GM19468 (cell line): ENCODE results near the gene ASCC2.
"Not testable (repeated sequence)": the region's sequence is repeated elsewhere in the genome, so short reads cannot be mapped to it uniquely, and the experiment has no call there.

Experiments
- ATAC-seq: cut with Tn5 transposase; IDR thresholded peaks from one replicate; pipeline ENCODE4 v1.9.1; 2021; ENCODE audit warnings: mild to moderate bottlenecking, moderate library complexity, moderate number of reproducible peaks; ENCODE audit not compliant: unreplicated experiment; ENCODE audit errors: extremely low read depth

The ASCC2 gene

DNA sequence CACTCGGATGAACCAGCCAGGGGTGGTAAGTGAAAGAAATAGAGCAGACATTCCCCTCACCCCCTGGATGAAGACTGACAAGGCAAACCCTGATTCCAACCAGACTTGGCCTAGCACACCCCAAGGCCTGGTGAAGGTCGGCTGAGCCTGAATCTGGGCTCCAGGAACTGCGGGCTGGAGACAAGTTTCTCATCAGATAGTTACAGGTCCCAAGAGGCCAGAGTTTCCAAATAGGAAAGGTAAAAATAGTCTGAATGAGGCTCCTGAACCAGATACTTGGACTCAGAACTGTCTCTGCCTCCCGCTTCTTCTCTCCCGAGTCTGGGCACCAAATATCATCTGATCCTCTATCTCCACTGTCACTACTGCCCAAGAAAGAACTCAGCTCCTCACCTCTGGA is 79.1 kb downstream of the ASCC2 start:
- no peak for ATAC-seq

DNA sequence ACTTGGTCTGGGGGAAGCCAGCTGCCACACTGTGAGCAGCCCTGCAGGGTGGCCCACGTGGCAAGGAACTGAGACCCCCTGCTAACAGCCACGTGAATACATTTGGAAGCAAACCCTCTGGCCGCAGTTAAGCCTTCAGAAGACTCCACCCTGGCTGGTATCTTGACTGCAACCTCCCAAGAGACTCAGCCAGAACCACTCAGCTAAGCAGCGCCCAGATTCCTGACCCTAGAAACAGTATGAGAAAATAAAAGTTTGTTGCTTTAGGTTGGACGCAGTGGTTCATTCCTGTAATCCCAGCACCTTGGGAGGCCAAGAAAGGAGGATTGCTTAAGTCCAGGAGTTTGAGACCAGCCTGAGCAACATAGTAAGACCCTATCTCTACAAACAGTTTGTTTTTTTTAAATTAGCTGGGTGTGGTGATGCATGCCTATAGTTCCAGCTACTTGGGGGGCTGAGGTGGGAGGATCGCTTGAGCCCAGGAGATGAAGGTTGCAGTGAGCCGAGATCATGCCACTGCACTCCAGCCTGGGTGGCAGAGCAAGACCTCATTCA is 79.9 kb downstream of the ASCC2 start:
- no peak for ATAC-seq

DNA sequence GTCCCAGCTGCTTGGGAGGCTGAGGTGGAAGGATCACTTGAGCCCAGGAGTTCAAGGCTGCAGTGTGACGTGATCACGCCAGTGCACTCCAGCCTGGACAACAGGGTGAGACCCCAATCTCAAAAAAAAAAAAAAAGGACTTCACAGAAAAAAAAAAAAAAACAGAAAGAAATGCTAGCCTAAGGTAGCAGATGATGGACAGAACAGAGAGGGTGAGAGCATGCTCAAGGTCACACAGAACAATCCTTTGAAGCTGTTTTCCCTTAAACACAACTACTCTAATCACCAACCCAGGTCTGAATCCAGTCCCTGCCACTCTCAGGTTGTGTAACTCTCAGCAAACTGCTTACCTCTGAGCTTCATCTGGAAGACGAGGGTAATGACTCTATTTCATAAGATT is 81.0 kb downstream of the ASCC2 start:
- no peak for ATAC-seq

DNA sequence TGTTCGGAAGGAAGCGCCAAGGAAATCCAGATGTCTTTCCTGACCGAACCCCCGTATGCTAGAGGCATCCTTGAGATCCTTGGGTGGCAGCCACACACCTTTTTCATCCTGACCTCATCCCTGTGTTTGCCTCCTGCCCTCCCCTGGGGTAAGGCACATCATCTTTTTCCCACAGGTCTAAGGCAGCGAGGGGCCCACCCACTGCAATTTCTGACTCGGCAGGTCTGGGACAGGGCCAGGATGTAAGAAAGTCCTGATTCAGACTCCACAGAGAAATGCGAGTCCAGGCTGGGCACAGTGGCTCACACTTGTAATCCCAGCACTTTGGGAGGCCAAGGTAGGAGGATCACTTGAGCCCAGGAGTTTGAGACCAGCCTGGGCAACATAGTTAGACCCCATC is 81.7 kb downstream of the ASCC2 start:
- ATAC-seq: no peak

DNA sequence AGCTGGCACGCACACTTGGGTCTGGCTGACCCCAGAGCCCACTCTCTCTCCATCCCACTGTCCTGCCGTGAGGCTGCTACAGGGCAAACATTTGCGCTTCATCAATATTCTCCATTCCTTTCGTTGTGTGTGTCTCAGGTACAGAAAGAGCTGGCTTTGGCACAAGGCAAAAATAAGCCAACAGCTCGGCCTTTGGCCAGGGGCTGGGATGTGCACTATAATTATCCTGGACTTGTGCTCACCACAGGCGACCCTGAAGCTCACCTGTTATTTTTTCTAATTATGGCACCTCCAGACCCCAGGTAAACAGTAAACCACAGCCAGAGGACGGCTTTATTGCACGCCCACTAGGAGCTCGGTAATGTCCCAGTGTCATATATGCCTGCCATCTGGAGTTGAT is 82.2 kb downstream of the ASCC2 start:
- no peak for ATAC-seq

DNA sequence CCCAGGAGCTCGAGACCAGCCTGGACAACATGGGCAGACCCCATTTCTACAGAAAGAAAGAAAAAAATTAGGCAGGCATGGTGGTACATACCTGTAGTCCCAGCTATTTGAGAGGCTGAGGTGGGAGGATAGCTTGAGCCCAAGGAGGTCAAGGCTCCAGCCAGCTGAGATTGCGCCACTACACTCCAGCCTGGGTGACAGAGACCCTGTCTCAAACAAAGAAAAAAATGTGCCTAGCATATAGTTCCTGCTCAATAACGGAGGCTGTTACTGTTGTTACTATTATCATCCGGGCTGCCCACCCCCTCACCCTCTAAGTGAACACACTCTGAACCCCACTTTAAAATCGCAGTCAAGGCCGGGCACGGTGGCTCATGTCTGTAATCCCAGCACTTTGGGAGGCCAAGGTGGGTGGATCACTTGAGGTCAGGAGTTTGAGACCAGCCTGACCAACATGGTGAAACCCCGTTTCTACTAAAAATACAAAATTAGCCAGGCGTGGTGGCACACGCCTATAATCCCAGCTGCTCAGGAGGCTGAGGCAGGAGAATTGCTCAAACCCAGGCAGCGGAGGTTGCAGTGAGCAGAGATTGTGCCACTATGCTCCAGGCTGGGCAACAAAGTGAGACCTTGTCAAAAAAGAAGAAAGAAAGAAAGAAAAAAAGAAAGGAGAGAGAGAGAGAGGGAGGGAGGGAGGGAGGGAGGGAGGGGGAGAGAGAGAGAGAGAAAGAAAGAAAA is 83.2 kb downstream of the ASCC2 start:
- not testable (repeated sequence) for ATAC-seq

DNA sequence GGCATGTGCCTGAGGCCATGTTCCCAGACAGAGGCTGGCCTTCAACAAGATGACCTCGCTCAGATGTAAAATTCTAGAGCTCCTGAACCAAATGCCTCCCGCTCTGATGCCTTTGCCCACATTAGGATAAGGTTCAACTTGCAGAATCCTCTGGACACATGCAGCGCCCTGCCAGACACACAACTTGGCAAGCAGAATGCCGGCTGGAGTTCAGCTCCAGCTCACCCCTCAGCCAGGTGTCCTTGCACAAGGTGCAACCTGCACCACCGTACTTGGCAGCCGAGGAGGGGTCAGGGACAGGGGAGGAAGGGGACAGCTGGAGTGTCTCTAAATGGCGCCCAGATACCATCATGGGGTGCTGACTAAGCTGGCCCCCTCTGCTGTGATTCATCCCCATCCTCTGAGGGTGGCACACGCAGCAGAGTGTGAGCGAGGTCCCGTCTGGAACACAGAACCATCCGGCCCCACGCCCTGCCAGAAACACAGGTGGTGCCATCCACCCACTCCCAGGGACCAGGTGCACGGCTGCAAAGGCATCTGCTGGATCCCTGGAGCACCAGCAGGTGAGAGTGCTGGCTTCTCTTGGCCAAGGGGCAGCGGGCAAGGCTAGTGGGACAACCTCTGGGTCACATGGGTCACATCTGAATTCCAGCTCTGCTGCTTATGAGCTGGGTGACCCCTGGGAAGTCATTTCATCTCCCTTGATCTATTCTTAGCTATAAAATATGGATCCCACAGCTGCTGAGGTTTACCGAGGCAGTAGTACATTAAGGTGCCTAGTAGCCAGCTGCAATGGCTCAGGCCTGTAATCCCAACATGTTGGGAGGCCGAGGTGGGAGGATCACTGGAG is 84.0 kb downstream of the ASCC2 start:
- ATAC-seq: no peak

DNA sequence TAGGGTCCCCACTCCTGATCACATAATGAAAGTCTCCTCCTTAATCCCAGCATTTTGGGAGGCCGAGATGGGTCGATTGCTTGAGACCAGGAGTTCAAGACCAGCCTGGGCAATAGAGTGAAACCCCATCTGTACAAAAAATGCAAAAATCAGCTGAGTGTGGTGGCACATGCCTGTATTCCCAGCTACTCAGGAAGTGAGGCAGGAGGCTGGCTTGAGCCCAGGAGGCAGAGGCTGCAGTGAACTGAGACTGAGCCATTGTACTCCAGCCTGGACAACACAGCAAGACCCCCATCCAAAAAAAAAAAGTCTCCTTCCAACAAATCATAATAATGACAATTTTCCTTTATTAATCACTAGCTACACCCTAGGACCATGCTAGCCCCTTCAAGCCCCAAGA is 86.4 kb downstream of the ASCC2 start:
- no peak for ATAC-seq

DNA sequence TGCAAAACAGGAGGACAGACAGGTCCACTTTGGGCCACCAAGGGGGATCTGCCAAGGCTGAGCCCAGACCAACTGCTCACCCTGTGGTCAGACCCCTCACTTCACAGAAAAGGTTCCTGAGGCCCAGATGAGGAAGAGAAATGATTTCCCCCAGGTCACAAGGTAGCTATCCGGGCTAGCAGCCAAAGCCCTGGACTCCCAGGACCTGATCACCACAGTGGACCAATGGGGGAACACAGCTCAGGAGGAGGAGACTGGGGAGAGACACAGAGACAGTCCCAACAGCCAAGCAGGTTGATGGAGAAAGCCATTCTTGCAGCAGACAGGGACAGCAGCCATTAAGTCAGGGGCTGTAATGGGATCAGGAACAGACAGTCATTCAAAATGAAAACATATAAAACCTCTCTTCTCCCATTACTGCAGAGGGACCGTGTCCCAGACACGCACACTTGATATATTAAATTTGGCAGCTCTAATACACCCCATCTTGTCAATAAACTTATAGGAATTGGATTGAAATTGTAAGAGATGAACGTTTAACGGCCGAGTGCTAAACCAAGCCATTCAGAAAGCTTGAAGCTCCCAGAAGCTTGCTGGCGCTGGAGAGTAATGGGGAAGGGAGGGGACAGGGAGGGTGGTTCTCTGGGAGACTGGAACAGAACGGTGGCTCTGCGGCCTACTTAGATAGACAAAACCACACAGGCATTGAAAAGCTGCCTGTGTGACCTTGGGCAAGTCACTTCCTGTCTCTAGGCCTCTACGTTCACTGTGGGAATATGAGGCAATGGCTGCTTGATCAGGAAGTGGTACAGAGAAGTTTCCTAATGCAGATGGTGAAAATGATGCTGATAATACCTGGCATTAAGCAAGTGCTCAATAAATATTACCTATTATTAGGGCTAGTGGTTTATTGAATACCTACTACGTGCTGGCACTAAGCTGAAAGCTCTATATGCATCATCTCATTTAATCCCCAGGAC is 87.2 kb downstream of the ASCC2 start:
- ATAC-seq: no peak

DNA sequence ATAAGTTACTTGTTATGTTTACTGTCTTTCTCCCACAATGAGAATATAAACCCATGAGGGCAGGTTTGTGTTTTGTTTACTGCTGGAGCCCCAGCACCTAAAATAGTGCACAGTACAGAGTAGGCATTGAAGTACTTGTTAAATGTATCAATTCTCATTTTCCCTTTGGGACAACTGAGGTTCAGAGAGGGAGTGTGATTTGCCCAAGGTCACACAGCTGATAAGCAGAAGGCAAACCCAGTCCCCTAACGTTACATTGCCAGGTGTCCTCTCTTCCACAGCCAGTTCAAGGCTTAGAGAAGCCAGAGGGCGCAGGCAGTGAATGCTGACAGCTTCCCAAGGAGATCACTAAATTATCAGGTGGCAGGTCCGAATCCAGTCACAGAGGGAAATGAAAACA is 88.0 kb downstream of the ASCC2 start:
- no peak for ATAC-seq

DNA sequence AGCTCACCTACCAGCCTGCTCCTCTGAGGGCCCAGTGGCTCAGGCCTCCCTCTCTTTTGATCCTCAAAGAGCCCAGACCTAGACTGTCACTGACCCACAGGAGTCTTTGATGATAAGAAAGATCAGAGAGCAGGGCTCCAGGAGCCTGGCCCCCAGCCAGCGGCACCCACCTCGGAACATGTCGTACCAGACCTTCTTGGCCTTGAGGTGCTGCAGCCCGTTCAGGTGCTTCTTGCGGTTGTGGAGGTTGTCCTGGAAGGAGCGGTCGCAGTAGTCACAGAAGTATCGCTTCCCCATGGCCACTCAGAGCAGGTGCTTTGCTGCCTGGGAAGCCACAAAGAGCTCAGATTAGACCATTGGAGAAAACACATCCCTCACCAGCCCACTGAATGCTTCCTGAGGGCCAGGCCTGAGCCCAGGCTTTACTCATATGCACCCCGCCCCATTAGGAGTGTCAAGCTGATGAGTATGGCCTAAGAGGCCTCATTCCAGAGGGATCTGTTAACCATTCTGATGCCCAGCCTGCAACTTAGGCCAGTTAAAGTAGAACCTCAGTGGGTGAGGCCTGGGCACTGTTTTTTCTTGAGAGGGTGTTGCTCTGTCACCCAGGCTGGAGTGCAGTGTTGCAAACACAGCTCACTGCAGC is 89.7 kb downstream of the ASCC2 start:
- no peak for ATAC-seq

DNA sequence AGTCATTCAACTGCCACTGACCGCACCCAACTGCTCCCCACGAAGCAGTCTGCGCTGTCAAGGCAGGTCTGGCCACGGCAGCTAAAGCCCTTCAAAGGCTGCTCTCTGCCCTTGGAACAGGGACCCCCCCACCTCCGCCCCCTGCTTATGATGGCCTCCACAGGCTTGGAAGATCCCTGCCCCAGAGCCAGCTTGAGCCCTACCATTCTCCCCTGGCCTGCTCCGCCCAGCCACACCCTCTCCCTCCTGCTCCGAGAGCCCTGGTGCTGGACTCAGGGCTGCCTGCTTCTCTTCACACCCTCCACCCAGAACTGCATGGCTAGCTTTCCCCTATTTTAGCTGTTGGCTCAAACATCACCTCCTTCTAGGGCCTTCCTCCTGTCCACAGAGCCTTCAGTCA is 90.2 kb downstream of the ASCC2 start:
- no peak for ATAC-seq

DNA sequence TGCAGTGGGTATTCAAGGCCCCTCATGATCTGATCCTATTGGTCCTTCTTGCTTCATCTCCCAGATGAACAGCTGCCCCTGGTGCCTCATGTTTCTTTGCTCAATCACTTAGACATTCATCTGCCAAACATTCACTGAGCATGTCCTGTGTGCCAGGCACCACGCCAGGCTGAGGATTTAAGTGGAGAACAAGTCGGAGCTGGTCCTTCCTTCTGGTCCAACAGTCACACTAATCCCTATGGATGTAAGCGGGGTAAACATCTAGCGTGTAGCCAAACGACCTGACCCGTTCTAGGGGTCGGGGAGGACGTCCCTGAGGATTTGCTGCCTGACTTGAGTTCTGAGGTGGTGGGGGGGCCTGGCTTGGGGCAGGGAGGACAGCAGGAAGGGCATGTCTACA is 93.2 kb downstream of the ASCC2 start:
- no peak for ATAC-seq

DNA sequence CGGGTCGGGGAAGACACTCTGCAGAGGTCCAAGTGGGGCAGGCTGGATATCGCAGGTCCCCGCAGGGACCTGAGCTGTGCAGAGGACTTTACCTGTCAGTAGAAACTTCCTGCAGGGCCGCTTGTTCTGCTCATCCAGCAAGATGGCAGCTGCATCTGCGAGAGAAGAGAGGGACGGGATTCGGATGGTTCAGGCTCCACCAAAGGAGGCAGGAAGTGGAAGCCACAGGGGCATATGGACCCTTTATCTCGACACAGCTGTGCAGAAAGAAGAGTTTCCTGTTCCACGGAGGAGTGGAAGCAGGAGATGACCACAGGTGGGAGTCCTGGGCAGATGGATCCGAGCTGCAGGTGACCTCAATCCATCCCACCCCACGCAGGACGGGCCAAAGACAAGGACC is 95.7 kb downstream of the ASCC2 start:
- no peak for ATAC-seq

DNA sequence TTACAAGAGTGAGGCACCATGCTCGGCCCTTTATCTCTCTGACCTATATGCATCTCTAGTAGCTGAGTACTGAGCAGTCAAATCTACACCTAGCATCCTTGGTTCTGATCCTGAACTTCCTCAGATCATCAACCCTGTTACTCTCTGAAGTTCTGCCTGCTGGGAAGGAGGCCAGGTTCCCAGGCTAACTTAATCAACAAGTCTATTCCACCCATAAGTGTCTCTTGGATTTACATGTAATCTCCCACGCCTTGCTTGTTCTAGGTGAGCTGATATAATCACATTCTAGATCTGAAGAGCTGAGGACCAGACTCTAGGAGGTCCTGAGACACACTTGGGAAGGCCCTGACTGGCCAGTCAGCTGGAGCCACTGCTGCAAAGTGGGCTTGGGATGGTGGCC is 96.1 kb downstream of the ASCC2 start:
- ATAC-seq: no peak

DNA sequence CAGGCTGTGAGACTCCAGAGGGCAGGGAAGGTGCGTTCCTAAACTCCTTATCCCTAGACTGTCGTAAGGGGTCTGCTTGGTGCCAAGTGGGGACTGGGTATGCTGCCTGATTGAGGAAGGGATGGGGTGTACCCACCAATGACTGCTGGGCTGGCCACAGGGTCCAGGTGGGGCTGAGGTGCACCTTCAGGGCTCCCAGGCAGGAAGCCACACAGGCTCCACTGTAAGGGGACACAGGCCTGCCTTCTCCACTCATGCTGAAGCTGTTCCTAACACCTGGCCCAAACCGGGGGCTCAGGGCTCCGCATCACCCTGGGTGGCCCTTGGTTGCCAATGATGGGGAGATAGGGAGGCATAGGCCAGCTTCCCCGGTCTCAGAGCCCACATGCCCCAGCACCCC is 97.9 kb downstream of the ASCC2 start:
- ATAC-seq: no peak

DNA sequence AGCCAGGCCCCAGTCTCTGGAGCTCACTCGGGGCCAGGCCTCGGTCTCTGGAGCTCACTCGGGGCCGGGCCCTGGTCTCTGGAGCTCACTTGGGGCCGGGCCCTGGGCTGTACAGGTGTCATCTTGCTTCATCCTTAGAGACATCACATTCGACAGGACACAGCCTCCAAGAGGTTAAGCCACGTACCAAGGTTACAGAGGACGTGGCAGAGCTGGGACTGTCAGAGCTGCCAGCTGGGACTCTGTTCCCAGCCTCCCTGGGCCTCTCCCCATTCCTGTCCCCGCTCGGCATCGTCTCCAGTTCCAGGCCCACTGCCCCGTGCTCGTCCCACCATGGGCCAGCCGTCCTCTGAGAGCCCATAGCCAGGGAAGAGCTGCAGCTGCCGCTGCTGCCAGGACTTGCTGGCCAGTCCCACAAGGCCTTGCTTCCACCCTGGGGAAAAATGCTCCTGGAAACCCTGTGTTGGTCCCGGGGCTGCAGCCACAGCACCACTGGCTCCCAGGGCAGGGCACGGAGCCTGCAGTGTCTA is 98.7 kb downstream of the ASCC2 start:
- ATAC-seq: no peak
